ENCODE data around the gene CERS3. TPM values are rescaled to one million over a fixed set of nuclear protein-coding genes. Genes with fewer than 3 reads are reported as not detected.

CERS3 gene
- total RNA-seq, 1 donor = 0.73 TPM

DNA sequence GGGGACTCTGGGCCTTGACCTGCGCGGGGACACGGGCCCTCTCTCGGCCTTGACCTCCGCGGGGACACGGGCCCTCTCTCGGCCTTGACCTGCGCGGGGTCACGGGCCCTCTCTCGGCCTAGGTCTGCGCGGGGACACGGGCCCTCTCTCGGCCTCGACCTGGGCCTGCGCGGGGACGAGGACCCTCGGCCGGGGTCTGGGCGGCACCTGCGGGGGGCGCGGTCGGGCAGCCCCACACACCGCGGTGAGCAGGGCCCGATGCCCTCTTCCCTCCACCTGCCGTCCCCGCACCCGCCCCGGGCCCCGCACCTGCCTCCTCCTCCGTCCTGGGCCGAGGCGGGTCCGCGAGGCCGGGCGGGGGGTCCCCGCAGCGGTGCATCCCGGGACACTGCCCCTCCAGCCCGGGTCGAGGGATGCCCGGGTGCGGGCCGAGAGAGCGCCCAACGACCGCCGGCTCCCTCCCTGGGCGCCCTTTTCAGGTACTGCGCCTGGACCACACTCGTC is 15.6 kb upstream of the CERS3 start:
- Histone ChIP-seq H3K4me3 (ENCODE audit: low read length) (no peak overlapping the region), H3K27me3 (ENCODE audit: insufficient read depth, low read length) (peaks cover 7% of the 10 kb centered on the region), H3K4me1 (ENCODE audit: insufficient read depth, low read length) (peaks cover 9% of the 10 kb centered on the region), H3K9me3 (ENCODE audit: low read depth, low read length) (no peaks in the 10 kb centered on the region)

DNA sequence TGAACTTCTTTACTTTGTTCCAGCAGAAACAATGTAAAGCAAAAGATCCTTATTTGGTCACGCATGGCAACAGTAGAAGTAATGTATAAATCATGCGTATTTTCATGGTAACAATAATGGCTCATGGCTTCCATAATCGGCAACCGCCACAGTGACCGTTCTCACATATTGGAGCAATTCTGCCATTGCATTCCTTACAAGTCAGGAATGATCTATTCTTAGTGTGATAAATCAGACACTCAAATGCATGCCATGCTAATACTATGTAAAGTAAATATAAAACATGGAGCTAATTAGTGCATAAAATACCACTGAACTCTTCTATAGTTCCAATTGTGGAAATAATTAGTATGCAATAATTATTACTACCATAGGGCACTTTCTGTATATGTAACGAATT is 13.5 kb upstream of the CERS3 start:
- H3K9me3 ChIP-seq (ENCODE audit: low read depth, low read length) = no peaks in the 10 kb centered on the region
- peaks cover 22% of the 10 kb centered on the region for H3K4me1 ChIP-seq (ENCODE audit: insufficient read depth, low read length)
- no peak overlapping the region for H3K4me3 ChIP-seq (ENCODE audit: low read length)
- H3K27me3 ChIP-seq (ENCODE audit: insufficient read depth, low read length) = peaks cover 7% of the 10 kb centered on the region

DNA sequence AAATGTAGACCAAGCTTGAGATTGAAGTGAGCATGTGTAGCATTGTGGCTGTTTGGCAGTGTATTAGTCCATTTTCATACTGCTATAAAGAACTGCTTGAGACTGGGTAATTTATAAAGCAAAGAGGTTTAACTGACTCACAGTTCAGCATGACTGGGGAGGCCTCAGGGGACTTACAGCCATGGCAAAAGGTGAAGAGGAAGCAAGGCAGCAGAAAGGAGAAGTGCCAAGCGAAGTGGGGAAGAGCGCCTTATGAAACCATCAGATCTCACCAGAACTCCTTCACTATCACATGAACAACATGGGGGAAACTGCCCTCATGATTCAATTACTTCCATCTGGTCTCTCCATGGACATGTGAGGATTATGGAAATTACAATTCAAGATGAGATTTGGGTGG is 8.6 kb upstream of the CERS3 start:
- H3K27me3 ChIP-seq (ENCODE audit: insufficient read depth, low read length) = no peaks in the 10 kb centered on the region
- no peak overlapping the region for H3K4me3 ChIP-seq (ENCODE audit: low read length)
- no peaks in the 10 kb centered on the region for H3K9me3 ChIP-seq (ENCODE audit: low read depth, low read length)
- peaks cover 37% of the 10 kb centered on the region for H3K4me1 ChIP-seq (ENCODE audit: insufficient read depth, low read length)

DNA sequence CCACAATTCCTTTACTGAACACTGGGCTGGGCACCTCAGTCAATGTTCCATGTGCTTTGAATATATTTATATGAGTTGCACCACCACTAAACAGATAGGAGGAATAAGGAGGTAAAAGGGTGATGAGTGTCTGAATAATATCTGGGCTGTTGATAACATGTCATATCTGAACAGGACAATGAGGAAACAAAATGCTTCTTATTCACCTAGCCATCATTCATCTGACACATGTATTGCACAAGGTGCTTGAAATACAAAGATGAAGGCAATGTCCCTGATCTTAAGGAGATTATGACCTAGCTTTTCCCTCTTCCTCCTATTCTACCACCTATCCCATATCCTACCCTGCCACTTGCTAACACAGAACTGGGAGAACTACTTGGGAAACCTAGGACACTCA is 8.0 kb upstream of the CERS3 start:
- Histone ChIP-seq H3K4me1 (ENCODE audit: insufficient read depth, low read length) (peaks cover 37% of the 10 kb centered on the region), H3K4me3 (ENCODE audit: low read length) (no peak overlapping the region), H3K9me3 (ENCODE audit: low read depth, low read length) (no peaks in the 10 kb centered on the region), H3K27me3 (ENCODE audit: insufficient read depth, low read length) (no peaks in the 10 kb centered on the region)

DNA sequence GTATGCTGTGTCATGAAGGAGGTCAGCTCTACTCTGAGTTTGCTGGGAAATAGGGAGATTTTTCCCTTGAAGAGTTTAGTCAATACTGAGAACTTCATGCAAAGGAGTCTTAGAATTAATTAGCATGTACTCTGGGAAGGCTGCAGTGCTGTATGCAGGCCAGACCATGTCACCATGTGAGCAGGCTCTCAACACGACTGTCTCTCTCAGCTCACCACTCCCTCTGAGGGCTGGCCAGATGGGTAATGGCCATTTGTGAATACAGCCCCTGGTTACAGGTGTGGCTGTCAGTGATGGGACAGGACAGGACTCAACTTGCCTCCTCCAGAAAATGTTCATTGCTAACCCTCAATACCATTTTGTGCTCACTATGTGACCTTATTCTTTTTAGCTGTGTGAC is 5.1 kb upstream of the CERS3 start:
- no peak overlapping the region for H3K4me3 ChIP-seq (ENCODE audit: low read length)
- H3K9me3 ChIP-seq (ENCODE audit: low read depth, low read length) = no peaks in the 10 kb centered on the region
- H3K4me1 ChIP-seq (ENCODE audit: insufficient read depth, low read length) = peaks cover 46% of the 10 kb centered on the region
- H3K27me3 ChIP-seq (ENCODE audit: insufficient read depth, low read length) = no peaks in the 10 kb centered on the region

DNA sequence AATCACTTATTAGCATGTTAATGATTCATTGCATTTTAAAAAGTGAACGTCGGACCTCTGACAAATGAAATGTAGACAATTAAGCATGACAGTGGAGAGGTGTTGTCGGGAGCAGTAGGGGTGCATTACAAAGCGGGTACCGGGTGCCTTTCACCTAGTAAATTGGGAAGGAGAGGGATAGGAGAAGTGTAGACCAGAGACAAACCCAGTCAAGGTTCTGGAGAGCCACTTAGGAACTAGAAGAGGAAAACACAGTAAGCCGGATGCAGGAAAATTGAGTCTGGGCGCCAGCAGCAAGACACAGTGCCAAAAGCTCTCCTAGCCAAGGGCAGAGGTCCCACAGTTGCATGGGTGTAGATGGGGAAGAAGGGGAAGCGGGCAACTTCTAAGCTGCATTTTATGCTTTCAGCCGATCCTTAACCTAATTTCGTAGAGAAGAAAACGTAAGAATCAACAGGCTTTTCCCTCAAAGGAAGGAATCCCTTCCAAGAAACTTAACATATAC is 3.1 kb upstream of the CERS3 start:
- no peak overlapping the region for H3K4me3 ChIP-seq (ENCODE audit: low read length)
- no peaks in the 10 kb centered on the region for H3K9me3 ChIP-seq (ENCODE audit: low read depth, low read length)
- no peaks in the 10 kb centered on the region for H3K27me3 ChIP-seq (ENCODE audit: insufficient read depth, low read length)

DNA sequence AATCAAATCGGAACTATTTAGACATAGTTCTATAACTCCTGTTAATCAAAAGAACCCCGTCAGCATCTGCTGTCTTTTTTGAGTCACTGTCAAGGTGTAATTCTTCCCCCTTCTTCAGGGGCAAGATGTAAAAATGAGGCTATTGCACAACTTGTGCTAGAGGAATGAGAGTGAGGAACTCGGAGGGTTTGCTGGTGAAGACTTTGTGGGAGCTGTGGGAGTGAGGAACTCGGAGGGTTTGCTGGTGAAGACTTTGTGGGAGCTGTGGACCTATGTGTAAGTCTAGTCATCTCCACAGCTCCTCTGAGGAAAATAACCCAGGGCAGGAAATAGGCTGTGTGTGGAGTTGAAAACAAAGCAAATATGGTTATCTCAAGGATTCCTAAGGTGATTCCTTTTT is 2.5 kb upstream of the CERS3 start:
- no peak overlapping the region for H3K4me3 ChIP-seq (ENCODE audit: low read length)
- no peaks in the 10 kb centered on the region for H3K9me3 ChIP-seq (ENCODE audit: low read depth, low read length)
- H3K4me1 ChIP-seq (ENCODE audit: insufficient read depth, low read length) = peaks cover 21% of the 10 kb centered on the region
- H3K27me3 ChIP-seq (ENCODE audit: insufficient read depth, low read length) = no peaks in the 10 kb centered on the region

More for the DNA sequence above, 3.1 kb upstream of the CERS3 start:
- H3K4me1 ChIP-seq (ENCODE audit: insufficient read depth, low read length) = peaks cover 28% of the 10 kb centered on the region

DNA sequence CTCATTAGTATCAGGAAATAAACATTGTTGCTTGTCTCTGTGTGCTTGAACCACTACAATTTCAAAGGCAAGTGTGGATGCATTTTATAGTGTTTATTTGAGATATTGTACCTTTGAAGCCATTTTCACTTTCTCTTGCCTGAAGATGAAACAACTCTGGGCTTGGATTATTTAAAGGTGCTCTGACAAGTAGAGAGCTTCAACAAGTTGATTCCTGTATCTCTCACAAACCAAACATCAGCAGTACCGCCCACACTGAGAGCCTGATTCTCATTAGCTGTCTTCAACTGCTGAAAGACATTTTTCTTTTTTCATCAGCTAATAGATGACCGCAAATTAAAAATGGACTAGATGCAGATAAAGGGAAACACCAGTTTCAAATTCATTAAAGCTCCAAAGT is 806 bp upstream of the CERS3 start:
- Histone ChIP-seq H3K4me3 (ENCODE audit: low read length) (no peak overlapping the region), H3K4me1 (ENCODE audit: insufficient read depth, low read length) (peaks cover 20% of the 10 kb centered on the region), H3K9me3 (ENCODE audit: low read depth, low read length) (no peaks in the 10 kb centered on the region), H3K27me3 (ENCODE audit: insufficient read depth, low read length) (no peaks in the 10 kb centered on the region)

DNA sequence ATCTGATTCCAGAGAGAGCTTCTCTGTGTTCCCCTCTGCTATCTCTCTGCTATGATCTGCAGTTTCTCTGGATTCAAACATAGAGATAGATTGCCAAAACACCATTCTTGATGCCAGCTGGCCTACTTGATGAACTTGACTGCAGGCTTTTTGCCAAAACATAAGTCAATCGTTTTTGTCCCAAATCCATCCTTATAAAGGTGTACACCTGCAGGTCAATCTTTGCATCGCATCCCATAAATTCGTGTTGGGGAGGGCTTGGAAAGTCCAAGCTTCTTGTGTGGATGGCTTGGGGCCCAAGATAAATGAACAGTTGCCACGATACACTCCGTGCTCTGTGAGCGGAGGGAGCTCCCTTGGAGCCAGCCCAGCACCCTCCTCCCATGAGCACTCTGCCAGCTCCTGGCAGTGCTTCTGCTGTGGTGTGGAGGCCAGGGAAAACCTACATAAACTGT is 2.7 kb downstream of the CERS3 start:
- H3K4me3 ChIP-seq (ENCODE audit: low read length) = no peak overlapping the region
- peaks cover 16% of the 10 kb centered on the region for H3K4me1 ChIP-seq (ENCODE audit: insufficient read depth, low read length)
- H3K9me3 ChIP-seq (ENCODE audit: low read depth, low read length) = no peaks in the 10 kb centered on the region
- no peaks in the 10 kb centered on the region for H3K27me3 ChIP-seq (ENCODE audit: insufficient read depth, low read length)

DNA sequence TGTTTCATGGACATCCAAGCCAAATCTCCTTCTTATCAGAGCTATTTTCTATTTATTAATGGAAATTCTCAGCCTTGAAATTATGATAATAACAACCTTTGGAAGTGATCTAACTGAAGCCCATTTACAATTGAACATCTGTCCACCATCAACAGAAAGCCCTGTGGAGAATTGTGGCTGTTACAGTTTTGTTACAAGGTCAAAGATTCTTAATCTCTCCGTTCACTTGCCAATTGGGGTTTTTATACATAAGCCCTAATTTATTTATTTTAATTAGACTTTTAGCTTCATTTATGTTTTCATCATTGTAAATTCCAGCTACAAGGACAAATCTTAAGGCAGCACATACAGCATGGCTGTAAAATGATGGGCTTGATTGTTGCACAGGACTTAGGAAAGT is 3.3 kb downstream of the CERS3 start:
- Histone ChIP-seq H3K9me3 (ENCODE audit: low read depth, low read length) (no peaks in the 10 kb centered on the region), H3K4me3 (ENCODE audit: low read length) (no peak overlapping the region), H3K27me3 (ENCODE audit: insufficient read depth, low read length) (no peaks in the 10 kb centered on the region), H3K4me1 (ENCODE audit: insufficient read depth, low read length) (peaks cover 19% of the 10 kb centered on the region)

DNA sequence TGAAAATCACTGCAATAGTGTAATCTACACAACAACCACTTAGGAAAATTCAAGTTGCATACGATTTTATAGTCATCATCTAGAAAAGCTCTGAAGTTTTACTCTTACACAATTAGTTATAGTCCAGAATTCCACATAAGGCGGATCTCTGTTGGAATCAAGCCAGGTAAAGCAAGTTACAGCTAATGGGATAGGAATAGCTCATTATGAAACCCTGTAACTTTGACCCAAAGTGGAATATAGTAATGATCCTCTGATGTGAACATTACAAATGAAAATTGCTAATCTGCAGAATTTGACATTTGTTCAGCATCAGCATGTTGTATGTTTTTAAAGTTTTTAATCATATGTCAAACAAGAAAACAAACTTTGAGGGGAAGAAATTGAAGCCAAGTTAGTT is 4.4 kb downstream of the CERS3 start:
- Histone ChIP-seq H3K27me3 (ENCODE audit: insufficient read depth, low read length) (no peaks in the 10 kb centered on the region), H3K4me3 (ENCODE audit: low read length) (no peak overlapping the region), H3K9me3 (ENCODE audit: low read depth, low read length) (no peaks in the 10 kb centered on the region), H3K4me1 (ENCODE audit: insufficient read depth, low read length) (peaks cover 30% of the 10 kb centered on the region)

DNA sequence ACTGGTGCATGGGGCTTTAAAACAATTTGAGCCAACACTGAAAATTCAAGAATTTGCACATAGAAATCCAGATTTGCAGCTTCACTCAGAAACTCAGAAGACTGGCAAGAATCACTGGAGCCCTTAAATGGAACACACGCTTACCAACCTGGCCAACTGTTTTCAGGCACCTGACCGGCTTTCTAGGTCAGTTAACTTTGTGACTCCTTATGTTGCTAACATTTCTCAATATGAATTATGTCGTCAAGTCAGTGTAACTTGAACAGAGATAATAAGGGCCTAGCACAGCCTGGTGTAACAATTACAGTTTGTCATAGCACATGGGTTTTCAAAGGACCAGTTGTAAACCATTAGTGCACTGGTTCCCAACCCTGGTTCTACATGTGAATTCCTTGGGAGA is 6.8 kb downstream of the CERS3 start:
- Histone ChIP-seq H3K27me3 (ENCODE audit: insufficient read depth, low read length) (no peaks in the 10 kb centered on the region), H3K4me1 (ENCODE audit: insufficient read depth, low read length) (peaks cover 53% of the 10 kb centered on the region), H3K9me3 (ENCODE audit: low read depth, low read length) (no peaks in the 10 kb centered on the region), H3K4me3 (ENCODE audit: low read length) (no peak overlapping the region)

DNA sequence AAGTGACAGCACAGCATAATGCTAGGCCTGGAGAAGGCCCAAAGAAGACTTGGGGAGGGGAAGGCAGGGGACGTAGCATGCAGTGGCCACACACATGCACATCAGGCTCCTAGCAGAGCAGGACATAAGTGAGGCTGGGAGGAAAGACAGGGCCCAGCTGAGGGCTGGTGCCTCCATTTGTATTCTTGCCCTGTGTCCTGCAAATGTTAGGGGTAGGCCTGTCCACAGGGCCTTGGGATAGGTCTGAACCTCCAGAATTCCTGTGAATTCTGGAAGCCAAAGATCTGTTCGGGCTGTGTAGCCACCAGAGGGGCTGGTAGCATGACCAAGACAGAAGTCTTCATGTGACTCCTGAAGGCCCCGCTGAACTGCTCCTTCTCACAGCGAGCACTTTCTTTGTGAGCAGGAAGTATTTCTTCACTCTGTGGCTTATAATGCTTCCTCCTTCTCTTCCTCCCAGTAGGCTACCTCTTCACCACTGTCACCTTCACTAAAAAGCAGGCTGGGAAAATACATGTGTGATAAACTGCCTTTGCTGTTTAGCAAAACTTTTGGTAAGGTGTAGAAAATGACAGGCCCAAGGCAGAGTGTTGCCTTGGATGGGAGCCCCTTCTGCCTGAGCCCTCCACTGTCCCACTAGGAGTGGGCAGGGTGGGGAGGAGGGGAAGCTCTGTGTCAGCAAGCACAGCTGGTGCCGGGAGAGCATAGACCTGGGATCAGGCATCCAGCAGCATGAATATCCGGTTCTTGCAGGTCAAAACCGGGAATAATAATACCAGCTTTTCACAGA is 8.4 kb downstream of the CERS3 start:
- Histone ChIP-seq H3K4me1 (ENCODE audit: insufficient read depth, low read length) (peaks cover 69% of the 10 kb centered on the region), H3K27me3 (ENCODE audit: insufficient read depth, low read length) (no peaks in the 10 kb centered on the region), H3K9me3 (ENCODE audit: low read depth, low read length) (no peaks in the 10 kb centered on the region), H3K4me3 (ENCODE audit: low read length) (no peak overlapping the region)

DNA sequence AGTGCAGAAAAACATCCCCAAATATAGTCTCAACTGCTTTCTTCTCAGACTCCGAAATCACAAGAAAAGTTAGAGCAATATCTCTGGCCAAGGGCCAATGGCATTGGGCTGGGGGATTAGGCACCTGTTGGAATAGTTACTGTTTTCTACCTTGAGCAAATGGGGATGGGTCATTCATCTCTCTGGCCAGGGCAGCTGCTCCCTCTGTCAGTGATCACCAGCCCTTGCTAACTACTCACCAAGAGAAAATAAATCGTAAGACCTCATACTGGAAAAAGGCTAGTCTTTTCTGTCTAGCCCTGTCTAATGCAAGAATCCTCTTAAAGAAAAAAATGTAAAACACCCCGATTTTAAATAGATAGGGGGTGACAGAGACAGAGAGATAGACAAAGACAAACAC is 10.9 kb downstream of the CERS3 start:
- H3K27me3 ChIP-seq (ENCODE audit: insufficient read depth, low read length) = peaks cover 2% of the 10 kb centered on the region
- H3K4me3 ChIP-seq (ENCODE audit: low read length) = no peak overlapping the region
- no peaks in the 10 kb centered on the region for H3K9me3 ChIP-seq (ENCODE audit: low read depth, low read length)
- peaks cover 70% of the 10 kb centered on the region for H3K4me1 ChIP-seq (ENCODE audit: insufficient read depth, low read length)

DNA sequence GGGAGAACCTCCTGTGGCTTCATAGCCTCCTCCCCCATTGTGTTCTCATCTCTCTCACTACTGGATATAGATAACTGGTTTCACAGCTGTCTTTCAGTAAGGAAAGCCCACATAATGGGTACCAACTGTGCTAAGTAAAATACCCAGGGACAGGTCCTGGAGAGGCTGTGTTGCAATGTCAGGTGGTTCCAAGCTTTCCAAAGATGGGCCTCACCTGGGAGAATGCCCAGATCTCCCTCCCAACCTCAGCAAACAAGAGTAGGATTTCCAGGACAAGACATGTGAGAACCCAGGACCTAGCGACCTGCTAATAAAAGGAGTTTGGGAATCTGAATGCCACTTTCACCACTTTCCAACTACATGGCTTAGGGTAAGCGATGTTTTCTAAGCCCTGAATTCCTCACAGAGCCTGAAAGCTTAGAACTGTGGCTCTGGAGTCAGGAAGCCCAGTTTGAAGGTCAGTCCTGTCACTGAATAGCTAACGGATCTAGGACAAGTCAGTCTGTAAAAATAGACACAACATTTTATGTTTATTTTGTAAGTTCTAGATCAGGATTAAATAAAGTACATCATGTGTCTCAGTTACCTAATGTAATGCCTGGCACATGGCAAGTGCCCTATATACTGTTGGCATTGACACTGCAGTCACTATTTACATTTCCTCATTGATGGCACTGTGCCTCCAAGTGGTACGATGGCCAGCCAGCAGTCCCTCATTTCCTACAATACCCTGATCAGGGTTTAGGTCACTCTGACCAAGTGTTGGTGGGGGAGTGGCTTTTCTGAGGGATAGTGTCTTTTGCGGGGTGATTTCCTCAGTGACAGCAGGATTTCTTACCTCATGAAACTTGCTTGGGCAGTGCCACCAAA is 11.9 kb downstream of the CERS3 start:
- H3K4me1 ChIP-seq (ENCODE audit: insufficient read depth, low read length) = peaks cover 64% of the 10 kb centered on the region
- no peaks in the 10 kb centered on the region for H3K9me3 ChIP-seq (ENCODE audit: low read depth, low read length)
- H3K4me3 ChIP-seq (ENCODE audit: low read length) = no peak overlapping the region
- peaks cover 5% of the 10 kb centered on the region for H3K27me3 ChIP-seq (ENCODE audit: insufficient read depth, low read length)
